Measurements from ENCODE around the gene PDS5B.
A peak's percentile ranks its signal among the peaks of the same experiment; 100 is the strongest.
"Not testable (repeated sequence)": the region's sequence is repeated elsewhere in the genome, so short reads cannot be mapped to it uniquely, and the experiment has no call there.

The PDS5B gene

GRCh38 chr13:32586080-32586900 is at the start of gene PDS5B:
TSS of gene PDS5B (plus strand) at chr13:32586452. CDS start at chr13:32648773, 62,321 bp downstream.
- peak; percentile 77 to 84 for DNase-seq (ENCODE audit: low read depth in 2 of 2, low spot score in 1 of 2)

GRCh38 chr13:32537580-32538142 is 48.6 kb upstream of the PDS5B start:
- DNase-seq (ENCODE audit: low read depth in 2 of 2, low spot score in 1 of 2): peak in 1 of 2 donors; percentile 5

GRCh38 chr13:32538143-32538620 is 48.1 kb upstream of the PDS5B start:
- no peak for DNase-seq (ENCODE audit: low read depth in 2 of 2, low spot score in 1 of 2)

GRCh38 chr13:32538621-32539246 is 47.5 kb upstream of the PDS5B start, which contains the start of gene N4BP2L2:
TSS of gene N4BP2L2 (minus strand) at chr13:32538795. CDS start at chr13:32537027, 1,768 bp downstream.
- DNase-seq (ENCODE audit: low read depth in 2 of 2, low spot score in 1 of 2): peak; percentile 80 to 83

- DNase-seq (ENCODE audit: low read depth in 2 of 2, low spot score in 1 of 2): no peak
These were observed 44.0 kb upstream of the PDS5B start for GRCh38 chr13:32542221-32542620.

- no peak for DNase-seq (ENCODE audit: low read depth in 2 of 2, low spot score in 1 of 2)
These were observed 41.2 kb upstream of the PDS5B start for GRCh38 chr13:32545083-32545482.

GRCh38 chr13:32548837-32549236 is 37.4 kb upstream of the PDS5B start:
- no peak for DNase-seq (ENCODE audit: low read depth in 2 of 2, low spot score in 1 of 2)

GRCh38 chr13:32549788-32550187 is 36.5 kb upstream of the PDS5B start:
- DNase-seq (ENCODE audit: low read depth in 2 of 2, low spot score in 1 of 2): no peak

- DNase-seq (ENCODE audit: low read depth in 2 of 2, low spot score in 1 of 2): no peak
These were observed 32.5 kb upstream of the PDS5B start for GRCh38 chr13:32553720-32554119.

GRCh38 chr13:32555613-32556012 is 30.6 kb upstream of the PDS5B start:
- no peak for DNase-seq (ENCODE audit: low read depth in 2 of 2, low spot score in 1 of 2)

GRCh38 chr13:32560842-32561241 is 25.4 kb upstream of the PDS5B start:
- not testable (repeated sequence) for DNase-seq (ENCODE audit: low read depth in 2 of 2, low spot score in 1 of 2)

GRCh38 chr13:32575687-32576086 is 10.6 kb upstream of the PDS5B start:
- not testable (repeated sequence) for DNase-seq (ENCODE audit: low read depth in 2 of 2, low spot score in 1 of 2)

- DNase-seq (ENCODE audit: low read depth in 2 of 2, low spot score in 1 of 2): no peak
These were observed 9.2 kb upstream of the PDS5B start for GRCh38 chr13:32577032-32577431.

- no peak for DNase-seq (ENCODE audit: low read depth in 2 of 2, low spot score in 1 of 2)
These were observed 5.0 kb upstream of the PDS5B start for GRCh38 chr13:32581177-32581786.

- DNase-seq (ENCODE audit: low read depth in 2 of 2, low spot score in 1 of 2): no peak
These were observed 4.0 kb upstream of the PDS5B start for GRCh38 chr13:32582281-32582680.

GRCh38 chr13:32582991-32583390 is 3.3 kb upstream of the PDS5B start:
- no peak for DNase-seq (ENCODE audit: low read depth in 2 of 2, low spot score in 1 of 2)

GRCh38 chr13:32585550-32586079 is 637 bp upstream of the PDS5B start:
- no peak for DNase-seq (ENCODE audit: low read depth in 2 of 2, low spot score in 1 of 2)

GRCh38 chr13:32587011-32587810 is 959 bp downstream of the PDS5B start:
- DNase-seq (ENCODE audit: low read depth in 2 of 2, low spot score in 1 of 2): peak in 1 of 2 donors; percentile 18

- DNase-seq (ENCODE audit: low read depth in 2 of 2, low spot score in 1 of 2): no peak
These were observed 1.5 kb downstream of the PDS5B start for GRCh38 chr13:32587811-32588170.

GRCh38 chr13:32588736-32589135 is 2.5 kb downstream of the PDS5B start:
- no peak for DNase-seq (ENCODE audit: low read depth in 2 of 2, low spot score in 1 of 2)
